Hepatocyte (in vitro differentiated cells): ENCODE results near the gene FBXL3. TPM values are rescaled to one million over a fixed set of nuclear protein-coding genes. Genes with fewer than 3 reads are reported as not detected.

Experiments
- DNase-seq: peaks from one replicate; pipeline ENCODE4 v3.0.0-alpha.2; 2016; ENCODE audit warnings: low spot score
- H2AFZ ChIP-seq: fragments of 200-600 bp; sonication (generic); 2 replicates; pipeline ENCODE4 v1.6.0; 2016; ENCODE audit warnings: antibody characterized with exemption, mild to moderate bottlenecking
- H3K27ac ChIP-seq: fragments of 200-600 bp; sonication (generic); 2 replicates; pipeline ENCODE4 v1.5.1; 2016; ENCODE audit warnings: mild to moderate bottlenecking
- H3K27me3 ChIP-seq: fragments of 200-600 bp; sonication (generic); 2 replicates; pipeline ENCODE4 v1.6.1; 2016
- H3K36me3 ChIP-seq: fragments of 200-600 bp; sonication (generic); replicated peaks from 2 replicates; pipeline ENCODE4 v1.5.1; 2016; ENCODE audit warnings: low read depth; ENCODE audit not compliant: insufficient read depth
- H3K4me1 ChIP-seq: fragments of 200-600 bp; sonication (generic); 2 replicates; pipeline ENCODE4 v1.5.1; 2016; ENCODE audit warnings: mild to moderate bottlenecking, moderate library complexity; ENCODE audit not compliant: insufficient read depth
- H3K4me2 ChIP-seq: fragments of 200-600 bp; sonication (generic); 2 replicates; pipeline ENCODE4 v1.6.0; 2016
- H3K4me3 ChIP-seq: fragments of 200-600 bp; sonication (generic); 2 replicates; pipeline ENCODE4 v1.5.1; 2016; ENCODE audit warnings: mild to moderate bottlenecking
- H3K79me2 ChIP-seq: fragments of 200-600 bp; sonication (generic); 2 replicates; pipeline ENCODE4 v1.6.0; 2017; ENCODE audit warnings: mild to moderate bottlenecking
- H3K9me2 ChIP-seq: fragments of 200-600 bp; sonication (generic); replicated peaks from 2 replicates; pipeline ENCODE4 v1.6.0; 2017; ENCODE audit warnings: mild to moderate bottlenecking; ENCODE audit not compliant: insufficient read depth
- H3K9me3 ChIP-seq: fragments of 200-600 bp; sonication (generic); 2 replicates; pipeline ENCODE4 v1.5.1; 2016; ENCODE audit warnings: low read depth, mild to moderate bottlenecking
- H4K20me1 ChIP-seq: fragments of 200-600 bp; sonication (generic); 2 replicates; pipeline ENCODE4 v1.6.0; 2016; ENCODE audit warnings: mild to moderate bottlenecking; ENCODE audit not compliant: insufficient read depth, poor library complexity, severe bottlenecking
- EZH2 ChIP-seq: fragments of 200-600 bp; sonication (generic); IDR thresholded peaks from 2 replicates; pipeline ENCODE4 v1.6.1; 2016; ENCODE audit warnings: antibody characterized with exemption, mild to moderate bottlenecking, borderline replicate concordance
- EZH2phosphoT487 ChIP-seq: fragments of 200-600 bp; sonication (generic); IDR thresholded peaks from one replicate; pipeline ENCODE4 v1.6.1; 2018; ENCODE audit warnings: antibody characterized with exemption, mild to moderate bottlenecking, low read depth, moderate library complexity; ENCODE audit not compliant: unreplicated experiment, severe bottlenecking
- WGBS: methylation state at CpG from one replicate; pipeline ENCODE4 v1.1.6; 2016; ENCODE audit warnings: low lambda C conversion rate; ENCODE audit errors: missing lambda C conversion rate; 5-methylcytosine and 5-hydroxymethylcytosine counted together
- polyA plus RNA-seq: library from polyadenylated mRNA; unstranded; fragments of >200 nt; fragmentation: Nextera tagmentation; extraction: Ambion mirVana; gene quantifications from 2 replicates; pipeline ENCODE4 v1.2.1, GENCODE V29; 2016
- total RNA-seq: library from RNA; depleted of rRNA; stranded (reverse); fragments of >200 nt; gene quantifications from 2 replicates; pipeline ENCODE4 v1.2.3, GENCODE V29; 2014
- TF ChIP-seq, protein P1 (sequence below): fragments of 200-600 bp; sonication (generic); IDR thresholded peaks from 2 replicates; pipeline ENCODE4 v1.5.1; 2016; ENCODE audit warnings: antibody characterized with exemption, mild to moderate bottlenecking; ENCODE audit not compliant: poor library complexity

Gene FBXL3
- total and polyA plus RNA-seq, 2 experiments from 2014 or later = 25.1 to 61.8 TPM

- Histone ChIP-seq H3K4me2 (no peak overlapping the region), H3K9me3 (no peaks in the 10 kb centered on the region), H4K20me1 (no peaks in the 10 kb centered on the region), H3K4me3 (no peak overlapping the region), H3K79me2 (no peaks in the 10 kb centered on the region), H3K4me1 (no peaks in the 10 kb centered on the region), H3K27ac (no peak overlapping the region), H3K9me2 (no peaks in the 10 kb centered on the region), H3K27me3 (no peaks in the 10 kb centered on the region), H2AFZ (no peak overlapping the region), H3K36me3 (no peaks in the 10 kb centered on the region)
- TF ChIP-seq EZH2phosphoT487 (no peak), EZH2 (no peak)
- TF ChIP-seq, protein P1, sequence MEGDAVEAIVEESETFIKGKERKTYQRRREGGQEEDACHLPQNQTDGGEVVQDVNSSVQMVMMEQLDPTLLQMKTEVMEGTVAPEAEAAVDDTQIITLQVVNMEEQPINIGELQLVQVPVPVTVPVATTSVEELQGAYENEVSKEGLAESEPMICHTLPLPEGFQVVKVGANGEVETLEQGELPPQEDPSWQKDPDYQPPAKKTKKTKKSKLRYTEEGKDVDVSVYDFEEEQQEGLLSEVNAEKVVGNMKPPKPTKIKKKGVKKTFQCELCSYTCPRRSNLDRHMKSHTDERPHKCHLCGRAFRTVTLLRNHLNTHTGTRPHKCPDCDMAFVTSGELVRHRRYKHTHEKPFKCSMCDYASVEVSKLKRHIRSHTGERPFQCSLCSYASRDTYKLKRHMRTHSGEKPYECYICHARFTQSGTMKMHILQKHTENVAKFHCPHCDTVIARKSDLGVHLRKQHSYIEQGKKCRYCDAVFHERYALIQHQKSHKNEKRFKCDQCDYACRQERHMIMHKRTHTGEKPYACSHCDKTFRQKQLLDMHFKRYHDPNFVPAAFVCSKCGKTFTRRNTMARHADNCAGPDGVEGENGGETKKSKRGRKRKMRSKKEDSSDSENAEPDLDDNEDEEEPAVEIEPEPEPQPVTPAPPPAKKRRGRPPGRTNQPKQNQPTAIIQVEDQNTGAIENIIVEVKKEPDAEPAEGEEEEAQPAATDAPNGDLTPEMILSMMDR = no peak
- no peak for DNase-seq
- 83% methylated on average over 4 of the region's 4 CpGs for WGBS
Observed at GRCh38 chr13:76958841-76959432, 68.0 kb downstream of the FBXL3 start.

DNA sequence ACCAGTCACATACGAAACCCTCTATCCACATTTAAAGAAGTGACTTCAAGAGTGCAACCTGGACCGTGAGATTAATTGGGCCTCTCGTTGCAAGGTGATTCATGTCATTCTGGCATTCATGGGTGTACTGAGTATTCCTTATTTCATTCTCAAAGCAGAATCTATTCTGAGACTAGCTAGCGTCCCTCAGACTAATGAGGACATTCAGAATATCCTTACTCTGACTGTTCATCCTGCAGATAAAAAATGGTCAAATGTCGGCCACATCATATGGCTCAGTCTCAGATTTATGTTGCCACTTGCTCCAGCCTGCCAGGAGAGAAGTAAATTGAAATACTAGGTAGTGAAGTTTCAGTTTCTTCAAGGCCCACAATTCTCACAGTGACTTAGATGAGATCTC is 71.3 kb downstream of the FBXL3 start:
- no peaks in the 10 kb centered on the region for H3K9me2 ChIP-seq
- no peak overlapping the region for H2AFZ ChIP-seq
- H3K9me3 ChIP-seq = no peaks in the 10 kb centered on the region
- no peaks in the 10 kb centered on the region for H3K36me3 ChIP-seq
- WGBS = 97% methylated on average over 5 of the region's 5 CpGs
- DNase-seq = no peak
- no peaks in the 10 kb centered on the region for H3K4me1 ChIP-seq
- no peak overlapping the region for H3K27ac ChIP-seq
- H3K4me3 ChIP-seq = no peak overlapping the region
- H3K79me2 ChIP-seq = no peaks in the 10 kb centered on the region
- no peaks in the 10 kb centered on the region for H4K20me1 ChIP-seq
- H3K4me2 ChIP-seq = no peak overlapping the region
- TF ChIP-seq EZH2phosphoT487 (no peak), EZH2 (no peak)
- TF ChIP-seq, protein P1 = no peak
- H3K27me3 ChIP-seq = no peaks in the 10 kb centered on the region

Other genes with a start within 250 kb of the FBXL3 start
- 62.8 and 70.5 TPM in 2 replicates for gene KCTD12, start 140.8 kb downstream of the FBXL3 start, total RNA-seq
- gene KCTD12, start 140.8 kb downstream of the FBXL3 start, polyA plus RNA-seq = 7.7 and 9.1 TPM in 2 replicates
- gene ACOD1, start 78.6 kb downstream of the FBXL3 start, total RNA-seq = not detected in 2 replicates
- not detected in 2 replicates for gene ACOD1, start 78.6 kb downstream of the FBXL3 start, polyA plus RNA-seq
- 41.1 and 45.2 TPM in 2 replicates for gene CLN5, start 35.1 kb downstream of the FBXL3 start, total RNA-seq
- gene CLN5, start 35.1 kb downstream of the FBXL3 start, polyA plus RNA-seq = 31.2 and 31.5 TPM in 2 replicates